Fibroblast of peridontal ligament (primary cell): ENCODE measurements around the gene RAC3.
A peak's percentile ranks its signal among the peaks of the same experiment; 100 is the strongest.

Experiments used
- DNase-seq: peaks from one replicate; pipeline ENCODE4 v3.0.0-alpha.2; 2010; ENCODE audit errors: extremely low read depth

RAC3 gene

DNA sequence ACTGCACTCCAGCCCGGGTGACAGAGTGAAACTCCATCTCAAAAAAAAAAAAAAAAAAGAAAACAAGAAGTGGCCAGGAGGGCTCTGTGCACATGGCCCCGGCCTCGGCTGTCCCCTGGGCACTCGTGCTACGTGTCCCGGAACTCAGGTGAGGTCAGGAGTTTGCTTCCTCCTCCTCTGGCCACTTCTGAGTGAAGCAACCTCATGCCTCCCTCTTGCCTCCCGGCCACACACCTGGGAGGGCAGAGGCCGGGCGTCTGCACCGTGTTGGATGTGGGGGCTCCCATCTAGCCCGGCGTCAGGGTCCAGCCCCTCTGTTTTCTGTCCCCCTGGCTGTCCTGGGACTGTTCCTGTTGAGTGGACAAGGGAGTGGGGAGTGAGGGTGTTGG is 31.9 kb upstream of the RAC3 start:
- DNase-seq: no peak

DNA sequence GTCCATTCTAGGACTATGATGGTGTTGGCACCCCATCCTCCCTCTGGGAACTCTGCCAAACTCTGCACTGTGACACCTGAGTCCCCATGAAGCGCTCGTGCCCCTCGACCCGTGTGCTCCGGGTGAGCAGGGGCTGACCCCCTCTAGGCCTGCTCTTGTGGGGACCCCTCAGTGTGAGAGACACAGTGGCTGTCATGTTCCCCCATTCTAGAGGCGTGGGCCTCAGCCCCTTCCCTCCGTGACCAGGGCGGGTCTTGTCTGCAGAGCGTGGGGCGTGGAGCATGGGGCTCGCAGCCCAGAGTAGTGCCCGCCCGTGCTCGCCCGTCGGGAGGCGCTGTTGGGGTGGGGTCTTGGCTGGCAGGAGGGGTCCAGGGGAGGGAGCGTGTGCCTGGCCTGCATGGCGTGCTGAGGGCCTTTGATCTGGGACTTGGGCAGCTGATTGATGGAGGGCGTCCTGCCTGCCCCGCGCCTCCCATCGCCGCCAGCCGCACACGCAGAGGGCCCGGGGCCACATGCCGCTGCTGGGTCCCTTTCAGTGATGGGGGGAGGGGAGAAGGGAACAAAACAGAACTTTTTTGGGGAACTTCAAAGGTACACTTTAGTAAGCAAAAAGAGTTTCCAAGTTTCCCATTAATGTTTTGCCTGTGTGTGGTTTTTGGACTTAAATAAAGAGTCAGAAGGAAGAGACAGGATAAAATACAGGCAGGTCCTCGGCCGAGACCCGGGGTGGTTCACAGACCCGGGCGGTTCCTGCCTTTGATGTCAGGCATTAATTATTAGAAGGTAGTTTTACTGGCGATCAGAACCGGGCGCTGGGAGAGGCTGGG is 31.3 kb upstream of the RAC3 start:
- no peak for DNase-seq

DNA sequence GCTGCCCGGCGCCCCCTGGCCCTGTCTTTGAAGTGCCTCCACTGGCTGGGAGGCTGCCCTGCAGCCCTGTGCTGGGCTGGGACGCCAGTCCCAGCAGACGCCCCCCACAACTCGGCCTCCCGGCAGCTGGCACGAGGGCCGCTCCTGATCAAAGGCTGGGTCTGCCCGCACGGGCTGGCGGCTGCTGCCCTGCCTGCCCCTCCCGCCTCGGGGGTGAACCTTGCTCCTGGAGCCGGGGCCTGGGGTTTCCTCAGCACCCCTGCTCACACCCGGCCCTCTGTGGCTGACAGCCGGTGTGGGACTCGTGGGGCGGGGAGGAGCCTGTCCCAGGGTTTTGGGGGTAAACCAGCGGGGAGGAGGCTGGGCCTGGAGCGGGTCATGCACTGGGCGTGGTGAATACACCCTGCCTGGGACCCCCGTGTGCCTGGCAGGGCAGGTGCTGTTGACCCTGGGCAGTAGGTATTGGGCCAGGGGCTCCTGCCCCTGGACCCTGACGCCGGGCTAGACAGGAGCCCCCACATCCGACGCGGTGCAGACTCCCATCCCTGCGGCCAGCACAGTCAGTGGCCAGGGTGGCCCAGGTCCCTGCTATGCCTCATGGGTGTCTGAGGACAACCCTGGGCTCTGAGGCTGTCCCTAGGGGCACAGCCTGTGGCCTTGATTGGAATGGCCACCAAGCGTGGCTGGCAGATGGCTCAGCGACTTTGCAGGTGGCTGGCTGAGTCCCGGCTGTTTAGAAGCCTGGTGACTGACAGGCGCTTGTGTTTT is 30.5 kb upstream of the RAC3 start:
- no peak for DNase-seq

DNA sequence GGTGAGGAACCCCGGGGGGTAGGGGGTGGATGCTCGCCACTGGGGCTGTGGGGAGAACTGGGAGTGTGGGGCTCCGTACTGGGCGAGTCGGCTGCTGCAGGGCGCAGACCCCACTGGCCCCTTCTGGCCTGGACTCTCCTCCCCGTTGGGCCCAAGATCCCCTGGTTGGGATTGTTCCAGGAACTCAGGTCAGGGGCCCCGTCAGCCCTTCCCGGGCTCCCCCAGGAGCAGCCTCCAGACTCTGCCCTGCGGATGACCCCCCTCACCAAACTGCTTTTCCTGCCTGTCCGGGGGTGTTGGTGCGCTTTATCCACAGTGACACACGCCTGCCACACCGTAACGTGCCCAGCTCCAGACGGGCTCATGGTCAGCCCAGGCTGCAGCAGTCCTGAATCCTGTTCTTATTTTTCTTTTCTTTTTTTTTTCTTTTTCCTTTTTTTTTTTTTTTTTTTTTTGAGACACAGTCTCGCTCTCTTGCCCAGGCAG is 29.9 kb upstream of the RAC3 start:
- no peak for DNase-seq

DNA sequence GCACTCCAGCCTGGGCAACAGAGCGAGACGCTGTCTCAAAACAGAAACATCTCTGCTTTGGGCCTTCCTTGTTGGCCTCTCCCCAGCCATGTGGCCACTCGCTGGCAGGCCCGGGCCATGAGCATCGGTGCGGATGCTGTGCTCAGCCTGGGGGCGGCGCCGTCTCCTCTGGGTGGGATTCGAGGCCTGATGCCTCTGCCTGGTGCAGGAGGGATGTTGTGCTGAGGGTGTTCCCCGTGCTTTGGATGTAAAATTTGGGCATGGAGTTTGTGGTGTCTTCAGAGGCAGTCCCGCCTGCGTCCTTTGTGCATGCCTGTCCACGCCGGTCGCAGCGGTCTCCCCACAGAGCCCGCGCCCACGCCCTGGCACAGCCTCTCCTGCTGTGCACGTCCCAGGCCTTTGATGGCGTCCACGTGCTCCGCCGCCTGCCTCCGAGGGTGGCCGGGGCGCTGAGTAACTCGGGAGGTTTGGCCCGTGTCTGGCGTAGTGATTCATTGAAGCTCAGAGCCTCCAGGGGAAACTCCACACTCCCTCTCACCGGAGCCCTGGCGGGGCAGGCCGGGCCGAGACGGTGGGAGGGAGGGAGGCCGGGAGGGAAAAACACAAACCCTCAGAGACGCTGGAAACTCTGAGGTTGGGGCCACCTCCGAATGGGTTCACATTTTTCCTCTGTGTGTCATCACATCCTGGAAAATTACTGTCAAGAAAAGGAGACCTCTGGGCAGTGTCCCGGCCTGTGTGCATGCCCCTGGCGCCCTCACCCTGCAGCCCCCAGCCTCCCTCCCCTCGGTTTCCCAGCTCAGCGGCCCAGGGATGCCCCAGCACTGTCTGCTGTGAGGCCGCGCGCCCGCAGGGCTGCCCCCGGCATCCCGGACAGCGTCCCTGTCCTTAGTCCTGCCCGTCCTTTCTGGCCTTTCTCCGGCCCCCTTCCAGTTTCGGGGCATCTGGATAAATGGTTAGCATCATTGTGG is 27.8 kb upstream of the RAC3 start:
- peak; percentile 88 for DNase-seq

DNA sequence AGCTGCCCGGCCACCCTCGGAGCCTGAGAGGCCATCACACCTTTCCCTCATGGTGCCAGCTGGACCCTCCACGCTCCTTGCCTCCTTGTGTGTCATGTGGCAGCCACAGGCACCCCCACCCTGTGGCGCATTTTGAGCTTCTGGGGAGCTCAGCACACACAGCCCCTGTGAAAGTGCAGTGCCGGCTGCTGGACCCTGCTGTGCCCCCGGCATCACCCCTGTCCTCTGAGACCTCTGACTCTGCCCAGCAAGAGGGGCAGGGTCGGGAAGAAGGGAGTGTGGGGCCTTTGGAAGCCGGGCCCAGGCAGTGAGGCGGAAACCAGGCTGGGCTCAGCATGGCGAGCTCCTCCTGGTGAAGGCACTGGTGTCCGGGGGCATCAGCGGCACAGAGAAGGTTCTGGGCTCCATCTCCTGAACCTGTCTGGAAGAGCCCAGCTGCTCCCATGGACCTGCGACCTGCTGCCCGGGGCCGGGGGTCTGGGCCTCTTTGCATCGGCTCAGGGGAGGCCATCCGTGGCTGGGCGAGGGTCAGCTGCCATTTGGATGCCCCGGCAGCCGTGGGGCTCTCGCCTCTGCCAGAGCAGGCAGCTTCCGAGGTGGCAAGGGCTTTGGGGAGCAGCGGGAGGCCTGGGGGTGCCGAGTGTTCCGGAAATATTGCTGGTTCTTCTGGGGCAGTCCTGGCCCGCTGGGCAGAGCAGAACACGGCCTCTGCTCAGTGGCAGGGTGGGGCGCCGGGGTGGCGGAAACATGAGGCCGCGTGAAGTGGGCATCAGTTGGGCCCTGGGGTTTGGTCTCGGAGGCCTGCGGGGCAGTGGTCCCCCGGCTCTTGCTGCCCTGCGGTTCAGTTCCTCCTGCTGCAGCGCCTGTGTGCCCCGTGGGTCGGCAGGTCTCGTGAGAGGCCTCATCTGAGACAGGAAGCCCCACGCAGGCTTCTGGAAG is 26.7 kb upstream of the RAC3 start:
- no peak for DNase-seq

DNA sequence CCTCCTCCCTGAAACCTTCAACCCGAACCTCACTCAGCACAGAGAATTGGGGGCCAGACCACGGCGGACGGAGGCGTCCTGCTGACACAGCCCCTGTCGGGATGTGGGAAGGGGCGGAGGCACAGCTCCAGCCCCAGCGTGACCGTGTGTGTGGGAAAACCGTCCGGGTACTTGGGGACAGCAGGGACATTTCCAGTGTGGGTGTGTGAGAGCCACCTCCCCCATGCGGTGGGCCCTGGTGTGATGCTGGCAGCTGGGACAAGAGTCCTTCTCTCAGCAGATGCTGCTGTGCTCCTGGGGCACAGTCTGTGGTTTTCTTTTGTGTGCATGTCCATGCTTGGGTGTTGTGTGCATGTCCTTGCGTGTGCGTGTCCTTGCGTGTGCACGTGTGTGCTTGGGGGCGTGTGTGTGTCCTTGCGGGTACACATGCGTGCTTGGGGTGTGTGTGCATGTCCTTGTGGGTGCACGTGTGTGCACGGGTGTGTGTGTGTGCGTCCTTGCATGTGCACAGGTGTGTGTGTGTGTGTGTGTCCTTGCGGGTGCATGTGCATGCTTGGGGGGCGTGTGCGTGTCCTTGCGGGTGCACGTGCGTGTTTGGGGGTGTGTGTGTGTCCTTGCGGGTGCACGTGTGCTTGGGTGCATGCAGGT is 25.7 kb upstream of the RAC3 start:
- no peak for DNase-seq

DNA sequence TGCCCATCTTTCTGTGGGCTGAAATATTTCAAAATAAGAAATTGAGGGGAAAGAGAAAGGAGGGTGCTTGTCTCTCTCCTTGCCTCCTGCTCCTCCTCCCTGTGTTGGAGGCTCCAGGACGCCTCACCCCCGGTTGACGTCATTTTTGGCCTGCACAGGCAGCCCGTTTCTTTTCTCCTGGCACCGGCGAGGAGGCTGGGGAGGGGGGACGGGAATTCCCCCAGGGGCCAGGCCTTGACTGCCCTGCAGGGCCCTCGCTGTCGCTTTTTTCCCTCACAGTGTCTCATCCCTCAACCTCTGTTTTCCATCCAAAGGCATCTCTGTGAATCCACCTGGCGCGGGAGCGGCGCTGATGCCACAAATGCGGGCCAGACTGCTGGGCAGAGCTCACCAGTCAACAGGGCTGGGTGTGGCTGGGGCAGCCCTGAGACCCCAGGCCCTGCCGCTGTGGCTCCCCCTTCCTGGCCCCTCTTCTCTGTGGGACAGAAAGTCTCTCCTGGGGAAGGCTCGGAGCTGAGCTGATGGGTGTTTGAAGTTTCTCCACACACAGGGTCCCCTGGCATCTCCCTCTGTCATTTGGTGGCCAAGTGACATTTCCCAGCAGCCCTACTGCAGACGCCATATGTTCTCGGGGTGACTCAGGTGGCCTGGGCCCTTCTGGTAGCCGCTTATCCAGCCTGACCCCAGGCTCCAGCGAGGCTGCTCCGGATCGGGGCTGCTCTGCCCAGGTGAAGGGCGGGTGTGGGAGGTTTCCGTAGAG is 24.8 kb upstream of the RAC3 start:
- DNase-seq: no peak

DNA sequence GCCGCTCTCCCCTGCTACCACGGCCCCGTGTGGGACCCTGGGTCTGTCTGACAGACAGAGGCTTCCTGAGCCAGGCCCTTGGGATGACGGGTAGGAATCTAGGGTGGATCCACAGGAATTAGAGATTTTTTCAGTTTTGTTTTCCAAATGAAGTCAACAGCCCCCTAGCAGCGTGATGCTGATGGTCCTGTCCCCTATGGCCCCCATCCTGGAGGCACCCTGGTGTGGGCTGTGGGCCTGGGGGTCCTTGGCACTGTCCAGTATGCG is 24.3 kb upstream of the RAC3 start:
- no peak for DNase-seq

DNA sequence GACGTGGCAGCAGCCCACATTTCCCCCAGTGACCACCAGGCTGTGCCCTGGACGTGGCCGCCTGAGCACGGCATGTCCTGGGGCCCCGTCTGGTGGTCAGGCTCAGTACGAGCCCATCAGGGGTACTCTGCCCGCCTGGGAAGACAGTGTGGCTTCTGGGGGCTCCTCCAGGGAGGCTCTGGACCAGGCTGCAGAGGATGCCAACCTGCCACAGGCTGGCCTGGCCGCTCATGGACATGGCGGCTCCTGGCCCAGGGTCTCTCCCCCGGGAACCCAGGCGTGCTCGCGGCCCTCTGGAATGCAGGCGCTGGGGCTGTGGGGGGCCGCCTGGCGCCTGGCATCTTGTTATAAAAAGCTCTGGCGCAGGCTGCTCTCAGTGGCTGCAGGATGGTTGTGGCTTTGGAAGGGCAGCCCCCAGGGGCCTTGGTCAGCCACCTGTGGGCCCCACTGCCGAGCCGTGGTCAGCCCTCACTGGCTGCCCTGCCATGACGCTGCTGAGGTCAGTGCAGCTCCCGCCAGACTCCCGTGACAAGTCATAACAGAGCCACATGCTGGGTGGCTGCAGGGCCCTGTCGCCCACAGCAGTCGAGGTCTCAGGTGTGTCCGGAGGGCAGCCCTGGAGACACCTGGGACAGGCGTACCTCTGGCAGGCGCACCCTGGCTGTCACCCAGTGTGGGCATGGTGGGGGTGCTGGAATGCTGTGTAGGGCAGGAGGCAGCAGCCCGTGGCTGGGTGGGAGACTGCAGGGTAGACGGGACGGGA is 23.8 kb upstream of the RAC3 start:
- DNase-seq: no peak

DNA sequence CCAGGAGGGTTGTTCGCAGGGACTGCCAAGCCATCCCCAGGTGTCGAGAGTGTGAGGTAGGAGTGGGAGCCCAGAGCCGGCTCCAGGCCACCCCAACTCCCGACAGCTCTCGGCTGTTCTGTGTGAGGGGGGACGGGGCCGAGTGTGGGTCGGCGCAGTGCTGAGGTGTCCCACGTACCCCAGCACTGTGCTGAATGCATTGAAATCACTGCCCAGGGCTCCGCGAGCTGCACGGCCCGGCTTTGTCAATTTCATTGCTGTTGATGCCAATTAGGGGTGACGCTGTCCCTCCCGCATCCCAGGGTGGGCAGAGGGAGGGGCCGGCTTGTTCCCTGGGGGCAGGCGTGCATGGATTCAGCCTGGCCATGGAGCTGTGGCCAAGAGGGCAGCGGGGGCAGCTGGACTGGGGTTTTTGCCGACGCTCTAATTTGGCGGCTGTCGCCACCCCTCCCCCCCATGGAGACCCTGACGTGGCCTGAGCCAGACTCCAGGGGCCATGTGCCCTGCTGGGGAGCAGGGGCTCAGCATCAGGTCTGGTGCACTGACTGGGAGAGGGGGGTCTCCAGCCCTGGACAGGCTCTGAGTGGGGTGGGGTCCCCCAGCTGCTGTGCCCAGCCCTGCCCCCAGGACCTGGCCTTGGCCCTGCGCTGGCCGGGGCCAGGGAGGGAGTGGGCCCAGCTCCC is 23.1 kb upstream of the RAC3 start:
- DNase-seq: no peak

DNA sequence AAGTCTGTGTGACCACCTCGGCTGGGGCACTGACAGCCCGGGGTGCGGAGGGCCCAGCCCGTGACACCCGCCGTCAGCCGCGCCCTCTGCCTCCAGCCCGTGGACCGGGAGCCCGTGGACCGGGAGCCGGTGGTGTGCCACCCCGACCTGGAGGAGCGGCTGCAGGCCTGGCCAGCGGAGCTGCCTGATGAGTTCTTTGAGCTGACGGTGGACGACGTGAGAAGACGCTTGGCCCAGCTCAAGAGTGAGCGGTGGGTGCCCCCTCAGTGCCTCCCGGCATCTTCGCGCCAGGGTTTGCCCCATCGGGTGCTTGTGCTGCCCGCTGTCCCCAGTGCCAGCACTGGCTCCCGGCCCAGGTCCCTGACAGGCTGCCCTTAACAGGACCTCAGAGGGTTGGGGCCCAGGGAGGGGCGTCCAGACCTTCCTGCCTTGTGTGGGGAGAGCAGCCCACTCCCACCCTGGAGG is 22.5 kb upstream of the RAC3 start:
- no peak for DNase-seq

DNA sequence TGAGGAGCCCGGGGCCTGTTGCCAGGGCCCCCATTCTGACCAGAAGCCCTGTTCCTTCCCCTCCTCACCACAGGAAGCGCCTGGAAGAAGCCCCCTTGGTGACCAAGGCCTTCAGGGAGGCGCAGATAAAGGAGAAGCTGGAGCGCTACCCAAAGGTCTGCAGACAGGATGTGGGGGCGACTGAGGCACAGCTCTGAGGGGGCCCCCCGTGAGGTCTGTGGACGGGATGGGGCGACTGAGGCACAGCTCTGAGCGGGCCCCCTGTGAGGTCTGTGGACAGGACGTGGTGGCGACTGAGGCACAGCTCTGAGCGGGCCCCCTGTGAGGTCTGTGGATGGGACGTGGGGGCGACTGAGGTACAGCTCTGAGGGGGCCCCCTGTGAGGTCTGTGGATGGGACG is 22.1 kb upstream of the RAC3 start:
- no peak for DNase-seq

DNA sequence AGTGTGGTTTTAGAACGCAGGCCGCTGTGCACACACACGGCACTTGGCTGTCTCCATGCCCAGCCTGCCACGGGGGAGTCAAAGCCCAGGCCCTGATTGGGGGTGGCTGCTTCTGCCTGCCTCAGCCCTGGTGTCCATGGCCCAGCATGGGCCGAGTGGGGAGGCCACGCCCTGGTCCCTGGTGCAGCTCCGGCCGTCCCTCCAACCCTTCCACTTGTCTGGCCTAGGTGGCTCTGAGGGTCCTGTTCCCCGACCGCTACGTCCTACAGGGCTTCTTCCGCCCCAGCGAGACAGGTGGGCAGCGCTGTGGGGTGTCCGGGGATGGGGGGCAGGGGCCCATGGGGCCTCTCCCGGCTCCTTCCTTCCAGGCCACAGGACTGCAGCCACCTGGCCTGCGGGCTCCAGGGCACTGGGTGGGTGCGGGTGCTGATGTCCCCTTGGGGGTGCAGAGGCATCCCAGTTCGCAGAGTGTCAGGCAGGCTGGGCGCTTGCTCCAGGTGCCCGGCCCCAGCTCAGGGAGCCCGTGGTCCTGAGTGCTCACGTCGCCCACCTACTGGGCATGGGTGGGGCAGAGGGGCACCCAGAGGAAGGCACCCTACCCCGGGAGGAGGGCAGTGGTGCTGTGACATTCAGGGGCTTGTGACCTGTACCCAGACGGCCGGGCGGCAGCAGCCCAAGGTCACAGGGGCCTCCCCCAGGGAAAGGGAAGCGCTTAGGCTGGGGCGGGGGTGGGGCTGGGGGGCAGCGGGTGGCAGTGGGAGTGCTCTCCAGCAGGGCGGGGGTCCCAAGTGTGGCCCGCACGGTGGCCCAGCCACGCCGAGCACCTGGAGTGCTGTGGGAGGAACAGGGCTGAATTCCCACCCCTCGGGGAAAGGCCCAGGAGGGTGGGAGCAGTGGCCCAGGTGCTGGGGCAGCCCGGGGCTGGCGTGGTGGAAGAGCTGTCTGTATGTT is 20.6 kb upstream of the RAC3 start:
- DNase-seq: no peak

DNA sequence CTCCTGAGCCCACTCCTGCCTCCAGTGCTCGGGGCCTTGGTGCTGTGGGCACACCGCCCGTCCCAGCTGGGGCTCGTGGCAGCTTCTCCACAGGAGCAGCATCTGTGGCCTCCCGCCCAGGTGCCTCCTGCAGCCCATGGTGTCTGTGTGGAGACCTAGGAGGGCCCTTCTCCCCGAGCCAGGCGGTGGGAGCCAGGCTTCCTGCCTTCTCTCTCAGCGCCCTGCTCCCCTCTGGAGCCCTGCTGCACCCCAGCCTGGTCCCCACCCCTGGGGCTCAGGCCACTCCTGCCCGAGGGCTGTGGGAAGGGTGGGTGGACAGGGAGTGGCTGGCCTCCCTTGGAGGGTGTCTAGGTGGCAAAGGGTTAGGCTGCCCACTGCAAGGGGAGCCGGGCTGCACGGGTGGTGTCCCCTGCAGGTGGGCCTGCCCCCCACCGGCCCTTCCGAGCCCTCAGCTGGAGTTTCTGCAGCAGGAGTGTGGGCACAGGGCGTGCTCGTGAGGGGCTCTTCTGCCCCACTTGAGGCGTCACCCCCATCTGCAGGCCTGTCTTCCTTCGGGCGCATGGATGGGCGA is 19.8 kb upstream of the RAC3 start:
- DNase-seq: no peak

DNA sequence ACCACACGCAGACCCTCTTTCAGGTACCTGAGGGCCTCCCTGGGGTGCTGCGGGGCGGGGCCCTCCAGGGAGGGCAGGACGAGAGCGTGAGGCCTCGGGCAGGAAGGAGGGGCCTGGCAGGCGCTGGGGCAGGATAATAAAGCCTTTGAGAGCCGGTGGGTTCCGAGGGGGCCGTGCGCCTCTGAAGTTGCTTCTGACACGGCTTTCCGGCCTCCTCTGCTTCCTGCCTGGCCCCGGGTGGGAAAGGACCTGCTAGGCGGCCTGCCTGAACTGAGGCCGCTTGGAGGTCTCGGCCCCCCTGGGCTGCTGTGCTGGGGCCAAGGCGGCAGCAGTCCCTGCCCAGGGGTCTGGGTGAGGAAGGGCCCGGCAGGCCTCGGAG is 19.2 kb upstream of the RAC3 start:
- DNase-seq: no peak
